ENCODE results near the gene NRBP1.

DNA sequence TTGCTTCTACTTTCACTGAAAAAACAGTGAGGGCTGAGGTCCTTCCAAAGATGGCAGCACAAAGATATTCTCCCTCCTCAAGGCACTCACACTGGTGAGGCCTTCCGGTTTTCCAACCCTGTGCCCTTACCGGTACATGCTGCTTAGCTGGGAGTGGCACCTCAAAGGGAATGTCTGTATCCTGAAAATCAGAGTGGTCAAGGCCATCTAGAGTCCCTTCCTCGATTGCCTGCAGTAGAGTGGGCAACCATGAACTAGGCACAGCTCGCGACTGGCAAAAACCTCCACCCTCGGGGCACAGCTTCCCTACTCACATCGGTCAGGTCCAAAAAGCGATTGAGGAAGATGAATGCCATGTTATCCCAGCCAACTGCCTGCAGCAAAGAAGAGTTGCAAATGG is 17.2 kb downstream of the NRBP1 start:
- TF ChIP-seq, protein P1, sequence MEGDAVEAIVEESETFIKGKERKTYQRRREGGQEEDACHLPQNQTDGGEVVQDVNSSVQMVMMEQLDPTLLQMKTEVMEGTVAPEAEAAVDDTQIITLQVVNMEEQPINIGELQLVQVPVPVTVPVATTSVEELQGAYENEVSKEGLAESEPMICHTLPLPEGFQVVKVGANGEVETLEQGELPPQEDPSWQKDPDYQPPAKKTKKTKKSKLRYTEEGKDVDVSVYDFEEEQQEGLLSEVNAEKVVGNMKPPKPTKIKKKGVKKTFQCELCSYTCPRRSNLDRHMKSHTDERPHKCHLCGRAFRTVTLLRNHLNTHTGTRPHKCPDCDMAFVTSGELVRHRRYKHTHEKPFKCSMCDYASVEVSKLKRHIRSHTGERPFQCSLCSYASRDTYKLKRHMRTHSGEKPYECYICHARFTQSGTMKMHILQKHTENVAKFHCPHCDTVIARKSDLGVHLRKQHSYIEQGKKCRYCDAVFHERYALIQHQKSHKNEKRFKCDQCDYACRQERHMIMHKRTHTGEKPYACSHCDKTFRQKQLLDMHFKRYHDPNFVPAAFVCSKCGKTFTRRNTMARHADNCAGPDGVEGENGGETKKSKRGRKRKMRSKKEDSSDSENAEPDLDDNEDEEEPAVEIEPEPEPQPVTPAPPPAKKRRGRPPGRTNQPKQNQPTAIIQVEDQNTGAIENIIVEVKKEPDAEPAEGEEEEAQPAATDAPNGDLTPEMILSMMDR (IDR thresholded peaks at IDR 0.05): no peak
- TF ChIP-seq POLR2A (IDR thresholded peaks at IDR 0.05): no peak
